Trophoblast cell (in vitro differentiated cells and primary cell): Measurements from ENCODE around the gene CFAP157.

Source experiments
- DNase-seq, 2 donors: peaks; one replicate each; pipeline ENCODE4 v3.0.0-alpha.2; 2016
- H2AFZ ChIP-seq: 2 replicates; pipeline ENCODE4 v1.6.1; 2013; ENCODE audit warnings: low read length, moderate library complexity, mild to moderate bottlenecking; ENCODE audit not compliant: insufficient read depth, poor library complexity
- H2AK5ac ChIP-seq: 2 replicates; pipeline ENCODE4 v1.6.1; 2013; ENCODE audit warnings: mild to moderate bottlenecking, low read length
- H2BK120ac ChIP-seq: 2 replicates; pipeline ENCODE4 v1.6.1; 2013; ENCODE audit warnings: low read length, mild to moderate bottlenecking, moderate library complexity; ENCODE audit not compliant: insufficient read depth, poor library complexity
- H2BK12ac ChIP-seq: 2 replicates; pipeline ENCODE4 v1.6.1; 2013; ENCODE audit warnings: mild to moderate bottlenecking, low read length, moderate library complexity
- H2BK5ac ChIP-seq: 2 replicates; pipeline ENCODE4 v1.6.1; 2013; ENCODE audit warnings: low read length, low read depth, moderate library complexity, mild to moderate bottlenecking; ENCODE audit not compliant: poor library complexity
- H3K14ac ChIP-seq: 2 replicates; pipeline ENCODE4 v1.6.1; 2013; ENCODE audit warnings: mild to moderate bottlenecking, low read length
- H3K18ac ChIP-seq: 2 replicates; pipeline ENCODE4 v1.6.1; 2013; ENCODE audit warnings: mild to moderate bottlenecking, low read length
- H3K23ac ChIP-seq: 2 replicates; pipeline ENCODE4 v1.6.1; 2013; ENCODE audit warnings: low read length
- H3K27ac ChIP-seq: 2 replicates; pipeline ENCODE4 v1.5.1; 2013; ENCODE audit warnings: low read depth, mild to moderate bottlenecking, inconsistent platforms, low read length, moderate library complexity
- H3K27me3 ChIP-seq: 2 replicates; pipeline ENCODE4 v1.6.1; 2013; ENCODE audit warnings: inconsistent platforms, mild to moderate bottlenecking, low read length, moderate library complexity; ENCODE audit not compliant: insufficient read depth
- H3K36me3 ChIP-seq, 2 experiments: 1 replicate in 1 of 2; 2 replicates in 1 of 2; pipeline ENCODE4 v1.6.1; 2013; ENCODE audit warnings: low read length in 2 of 2, mild to moderate bottlenecking in 2 of 2, moderate library complexity in 1 of 2; ENCODE audit not compliant: insufficient read depth in 2 of 2, control insufficient read depth in 1 of 2
- H3K4ac ChIP-seq: 2 replicates; pipeline ENCODE4 v1.6.1; 2013; ENCODE audit warnings: low read depth, mild to moderate bottlenecking, low read length, moderate library complexity
- H3K4me1 ChIP-seq, 2 experiments: 1 replicate in 1 of 2; 2 replicates in 1 of 2; pipeline ENCODE4 v1.6.1; 2013; ENCODE audit warnings: low read length in 2 of 2, mild to moderate bottlenecking in 2 of 2, moderate library complexity in 1 of 2; ENCODE audit not compliant: insufficient read depth in 2 of 2, control insufficient read depth in 1 of 2
- H3K4me2 ChIP-seq: 2 replicates; pipeline ENCODE4 v1.6.1; 2013; ENCODE audit warnings: inconsistent platforms, mild to moderate bottlenecking, low read length, moderate library complexity
- H3K4me3 ChIP-seq: 2 replicates; pipeline ENCODE4 v1.5.1; 2013; ENCODE audit warnings: mild to moderate bottlenecking, low read depth, low read length, inconsistent platforms
- H3K79me1 ChIP-seq: one replicate; pipeline ENCODE4 v1.6.1; 2013; ENCODE audit warnings: low read length
- H3K79me2 ChIP-seq: 2 replicates; pipeline ENCODE4 v1.6.1; 2013; ENCODE audit warnings: low read length, mild to moderate bottlenecking; ENCODE audit not compliant: control insufficient read depth, insufficient read depth, poor library complexity
- H3K9ac ChIP-seq: 2 replicates; pipeline ENCODE4 v1.6.1; 2013; ENCODE audit warnings: mild to moderate bottlenecking, low read length
- H3K9me3 ChIP-seq: 2 replicates; pipeline ENCODE4 v1.6.1; 2013; ENCODE audit warnings: low read depth, mild to moderate bottlenecking, control low read depth, inconsistent platforms, low read length; ENCODE audit not compliant: insufficient read depth
- H4K12ac ChIP-seq: 2 replicates; pipeline ENCODE4 v1.6.1; 2013; ENCODE audit warnings: low read depth, mild to moderate bottlenecking, low read length, moderate library complexity
- H4K8ac ChIP-seq: 2 replicates; pipeline ENCODE4 v1.6.1; 2013; ENCODE audit warnings: low read depth, mild to moderate bottlenecking, low read length, moderate library complexity
- H4K91ac ChIP-seq: one replicate; pipeline ENCODE4 v1.6.1; 2013; ENCODE audit warnings: low read depth, mild to moderate bottlenecking, low read length, moderate library complexity
- WGBS: extraction: QIAGEN DNeasy Blood & Tissue Kit; methylation state at CpG from one replicate; pipeline ENCODE4 v1.1.7; 2013; ENCODE audit warnings: missing lambda C conversion rate; ENCODE audit not compliant: insufficient read length, insufficient coverage; ENCODE audit errors: extremely low coverage; 5-methylcytosine and 5-hydroxymethylcytosine counted together

CFAP157 gene

GRCh38 chr9:127703289-127703946 lies 3.4 kb upstream of the CFAP157 start:
- no peak overlapping the region for H4K8ac ChIP-seq
- no peak overlapping the region for H4K91ac ChIP-seq
- H2BK5ac ChIP-seq = no peak overlapping the region
- no peak overlapping the region for H2AK5ac ChIP-seq
- H3K14ac ChIP-seq = no peak overlapping the region
- no peak overlapping the region for H3K27ac ChIP-seq
- no CpG with 5 or more reads among the region's 9 CpGs for WGBS
- H4K12ac ChIP-seq = no peak overlapping the region
- H3K4me3 ChIP-seq = no peak overlapping the region
- H3K23ac ChIP-seq = no peak overlapping the region
- H3K9ac ChIP-seq = no peak overlapping the region
- no peaks in the 10 kb centered on the region for H3K36me3 ChIP-seq
- peaks cover 3% of the 10 kb centered on the region for H3K79me1 ChIP-seq
- H2AFZ ChIP-seq = no peak overlapping the region
- no peak overlapping the region for H2BK12ac ChIP-seq
- H3K27me3 ChIP-seq = no peaks in the 10 kb centered on the region
- peaks cover 0 to 6% of the 10 kb centered on the region in 2 experiments for H3K4me1 ChIP-seq
- no peaks in the 10 kb centered on the region for H3K79me2 ChIP-seq
- H2BK120ac ChIP-seq = no peak overlapping the region
- H3K9me3 ChIP-seq = no peaks in the 10 kb centered on the region
- H3K4me2 ChIP-seq = no peak overlapping the region
- no peak overlapping the region for H3K4ac ChIP-seq
- no peak overlapping the region for H3K18ac ChIP-seq
- no peak for DNase-seq

GRCh38 chr9:127705577-127706379 lies 1.0 kb upstream of the CFAP157 start:
- no peak overlapping the region for H3K23ac ChIP-seq
- no peak overlapping the region for H2BK5ac ChIP-seq
- H3K79me2 ChIP-seq = no peaks in the 10 kb centered on the region
- no peak overlapping the region for H2BK120ac ChIP-seq
- no peak overlapping the region for H3K18ac ChIP-seq
- no peaks in the 10 kb centered on the region for H3K36me3 ChIP-seq
- H2AFZ ChIP-seq = no peak overlapping the region
- H3K4me1 ChIP-seq = peaks cover 0 to 4% of the 10 kb centered on the region in 2 experiments
- H4K91ac ChIP-seq = no peak overlapping the region
- WGBS = no CpG with 5 or more reads among the region's 12 CpGs
- H2AK5ac ChIP-seq = no peak overlapping the region
- H4K8ac ChIP-seq = no peak overlapping the region
- H4K12ac ChIP-seq = no peak overlapping the region
- H3K14ac ChIP-seq = no peak overlapping the region
- no peak overlapping the region for H3K9ac ChIP-seq
- no peak overlapping the region for H2BK12ac ChIP-seq
- no peak overlapping the region for H3K27ac ChIP-seq
- H3K9me3 ChIP-seq = no peaks in the 10 kb centered on the region
- H3K4me2 ChIP-seq = no peak overlapping the region
- DNase-seq = no peak
- no peaks in the 10 kb centered on the region for H3K27me3 ChIP-seq
- H3K4ac ChIP-seq = no peak overlapping the region
- no peaks in the 10 kb centered on the region for H3K79me1 ChIP-seq
- H3K4me3 ChIP-seq = no peak overlapping the region

DNA sequence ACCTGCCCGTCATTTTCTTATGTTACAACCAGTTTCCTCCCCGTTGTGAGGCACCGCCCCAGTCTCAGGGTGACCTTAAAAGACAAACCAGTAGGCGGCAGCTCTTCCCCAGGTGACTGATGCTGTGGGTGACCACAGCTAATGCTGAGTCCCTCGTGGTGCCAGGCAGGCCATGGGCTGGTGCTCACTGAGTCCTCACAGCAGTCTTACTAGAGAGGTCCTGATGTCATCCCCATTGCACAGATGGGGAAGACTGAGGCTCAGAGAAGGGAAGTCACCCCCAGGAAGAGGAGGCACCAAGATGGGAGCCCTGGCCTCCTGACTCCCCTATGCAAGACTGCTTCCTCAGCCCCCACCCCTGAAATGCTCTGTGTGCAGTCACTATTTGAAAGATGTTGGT lies 978 bp downstream of the CFAP157 start:
- no peaks in the 10 kb centered on the region for H3K9me3 ChIP-seq
- H3K23ac ChIP-seq = no peak overlapping the region
- no peak overlapping the region for H4K91ac ChIP-seq
- no peak overlapping the region for H3K9ac ChIP-seq
- WGBS = no CpG with 5 or more reads among the region's 5 CpGs
- no peak overlapping the region for H4K12ac ChIP-seq
- no peak overlapping the region for H2BK120ac ChIP-seq
- H2BK5ac ChIP-seq = no peak overlapping the region
- H2AFZ ChIP-seq = no peak overlapping the region
- no peak overlapping the region for H3K18ac ChIP-seq
- H3K36me3 ChIP-seq = no peaks in the 10 kb centered on the region
- DNase-seq = peak in 1 of 2 donors; percentile 33
- no peak overlapping the region for H4K8ac ChIP-seq
- no peak overlapping the region for H2AK5ac ChIP-seq
- H3K79me2 ChIP-seq = no peaks in the 10 kb centered on the region
- H3K27ac ChIP-seq = no peak overlapping the region
- H3K4me2 ChIP-seq = no peak overlapping the region
- no peak overlapping the region for H3K4me3 ChIP-seq
- no peaks in the 10 kb centered on the region for H3K27me3 ChIP-seq
- H3K79me1 ChIP-seq = no peaks in the 10 kb centered on the region
- H3K14ac ChIP-seq = no peak overlapping the region
- H3K4me1 ChIP-seq = peaks cover 0 to 4% of the 10 kb centered on the region in 2 experiments
- no peak overlapping the region for H2BK12ac ChIP-seq
- no peak overlapping the region for H3K4ac ChIP-seq

- Histone ChIP-seq H2BK5ac (no peak overlapping the region), H3K18ac (no peak overlapping the region), H3K4me1 (peaks cover 0 to 4% of the 10 kb centered on the region in 2 experiments), H3K27ac (no peak overlapping the region), H2BK120ac (no peak overlapping the region), H2AFZ (no peak overlapping the region), H3K4me2 (no peak overlapping the region), H4K91ac (no peak overlapping the region), H3K79me2 (no peaks in the 10 kb centered on the region), H3K9ac (no peak overlapping the region), H3K4me3 (no peak overlapping the region), H3K23ac (no peak overlapping the region), H3K27me3 (no peaks in the 10 kb centered on the region), H2AK5ac (no peak overlapping the region), H4K12ac (no peak overlapping the region), H3K9me3 (no peaks in the 10 kb centered on the region), H3K36me3 (no peaks in the 10 kb centered on the region), H4K8ac (no peak overlapping the region), H3K14ac (no peak overlapping the region), H2BK12ac (no peak overlapping the region), H3K4ac (no peak overlapping the region), H3K79me1 (no peaks in the 10 kb centered on the region)
- no CpG with 5 or more reads among the region's 8 CpGs for WGBS
- DNase-seq = no peak
These were observed 2.3 kb downstream of the CFAP157 start for GRCh38 chr9:127708952-127709587.
